ENCODE data around the gene MYO3B.

GRCh38 chr2:170190172-170190571 lies 12.2 kb downstream of the MYO3B start:
- TF ChIP-seq POLR2A (IDR thresholded peaks at IDR 0.05): no peak
- no peak for TF ChIP-seq CTCF (IDR thresholded peaks at IDR 0.05)
